HG03066 (cell line): ENCODE data around the gene NOC2L.

Experiments
- ATAC-seq: cut with Tn5 transposase; IDR thresholded peaks from one replicate; pipeline ENCODE4 v1.9.1; 2021; ENCODE audit warnings: low read depth; ENCODE audit not compliant: unreplicated experiment

NOC2L gene

DNA sequence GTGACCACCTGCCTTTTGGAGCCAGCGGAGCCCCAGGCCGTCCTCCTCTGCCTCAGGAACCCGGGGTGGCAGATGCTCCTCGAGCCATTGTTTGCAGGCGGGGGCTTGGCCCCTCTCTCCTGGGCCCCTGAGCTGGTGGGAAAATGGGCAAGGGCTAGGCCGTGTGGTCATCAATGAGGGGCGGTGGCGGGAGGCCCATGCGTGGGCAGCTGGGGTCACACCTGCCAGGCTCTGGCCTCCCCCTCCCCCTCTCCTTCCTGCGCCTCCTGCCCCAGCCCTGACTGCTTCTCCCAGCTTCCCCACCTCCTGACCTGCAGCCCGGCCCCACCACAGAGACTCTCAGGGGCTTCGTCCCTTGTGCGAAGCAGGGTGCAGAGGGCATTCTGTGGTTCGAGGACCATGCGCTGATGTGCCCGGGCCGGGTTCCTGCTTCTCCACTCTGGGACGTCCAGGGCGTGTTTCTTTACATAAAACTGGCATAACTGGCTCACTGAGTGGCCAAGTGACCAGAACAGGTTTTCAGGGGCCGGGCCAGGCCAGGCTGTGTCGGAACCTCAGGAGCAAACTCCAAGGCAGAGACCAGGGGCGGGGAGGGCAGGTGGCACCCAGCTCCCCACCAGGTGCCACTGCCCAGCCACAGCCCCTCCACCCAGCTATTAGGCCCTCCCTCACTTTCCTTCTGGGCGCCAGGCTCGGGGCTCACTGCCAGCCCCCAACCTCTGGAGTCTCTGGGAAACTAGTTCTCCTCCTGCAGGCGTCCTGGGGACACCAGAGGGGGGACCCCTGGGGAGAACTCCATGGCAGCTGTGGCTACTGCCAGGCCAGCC lies 26.1 kb downstream of the NOC2L start:
- no peak for ATAC-seq

DNA sequence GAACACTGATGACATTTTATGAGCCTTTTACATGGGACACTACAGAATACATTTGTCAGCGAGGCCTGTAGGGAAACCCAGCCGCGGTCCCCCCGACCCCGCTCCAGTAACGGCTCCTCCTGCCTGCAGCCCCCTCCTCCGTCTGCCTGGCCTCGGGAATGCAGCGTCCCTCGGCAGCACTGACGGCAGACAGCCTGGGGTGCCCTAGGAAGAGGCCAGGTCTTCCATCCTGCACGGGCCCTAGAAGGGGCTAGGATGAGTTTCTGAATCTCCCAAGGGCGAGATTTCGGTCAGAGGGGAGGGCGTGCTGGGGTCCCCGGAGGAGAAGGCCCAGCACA lies 26.9 kb downstream of the NOC2L start:
- ATAC-seq: no peak

DNA sequence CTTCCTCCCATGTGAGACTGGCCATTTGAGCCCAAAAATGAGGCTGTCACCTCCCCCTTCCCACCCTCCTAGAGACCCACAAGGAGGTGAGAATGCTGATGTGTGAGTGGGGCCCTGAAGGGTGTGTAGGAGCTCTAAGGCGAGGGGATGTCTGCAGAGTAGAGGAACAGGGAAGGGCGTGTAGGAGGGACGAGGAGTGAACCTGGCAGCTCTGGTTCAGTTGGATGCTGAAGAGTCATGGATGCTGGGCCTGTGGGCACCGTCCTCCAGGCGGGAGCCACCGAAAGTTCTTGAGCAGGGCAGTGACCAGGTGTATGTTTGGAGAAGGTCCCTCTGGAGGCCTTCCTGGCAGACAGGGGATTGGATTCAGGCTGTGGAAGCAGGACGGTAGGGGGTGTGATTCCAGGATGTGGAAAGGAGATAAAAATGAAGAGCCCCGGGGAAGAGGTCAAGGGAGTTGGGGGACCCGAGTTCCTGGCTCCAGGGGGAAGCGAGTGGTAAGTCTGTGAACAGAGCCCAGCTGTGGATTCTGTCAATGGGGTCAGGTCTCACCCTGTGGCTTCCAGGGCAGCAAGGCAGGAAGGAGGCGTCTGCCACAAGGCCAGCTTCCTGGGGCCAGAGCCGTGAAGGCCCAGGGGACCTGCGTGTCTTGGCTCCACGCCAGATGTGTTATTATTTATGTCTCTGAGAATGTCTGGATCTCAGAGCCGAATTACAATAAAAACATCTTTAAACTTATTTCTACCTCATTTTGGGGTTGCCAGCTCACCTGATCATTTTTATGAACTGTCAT lies 27.5 kb downstream of the NOC2L start:
- ATAC-seq: no peak

DNA sequence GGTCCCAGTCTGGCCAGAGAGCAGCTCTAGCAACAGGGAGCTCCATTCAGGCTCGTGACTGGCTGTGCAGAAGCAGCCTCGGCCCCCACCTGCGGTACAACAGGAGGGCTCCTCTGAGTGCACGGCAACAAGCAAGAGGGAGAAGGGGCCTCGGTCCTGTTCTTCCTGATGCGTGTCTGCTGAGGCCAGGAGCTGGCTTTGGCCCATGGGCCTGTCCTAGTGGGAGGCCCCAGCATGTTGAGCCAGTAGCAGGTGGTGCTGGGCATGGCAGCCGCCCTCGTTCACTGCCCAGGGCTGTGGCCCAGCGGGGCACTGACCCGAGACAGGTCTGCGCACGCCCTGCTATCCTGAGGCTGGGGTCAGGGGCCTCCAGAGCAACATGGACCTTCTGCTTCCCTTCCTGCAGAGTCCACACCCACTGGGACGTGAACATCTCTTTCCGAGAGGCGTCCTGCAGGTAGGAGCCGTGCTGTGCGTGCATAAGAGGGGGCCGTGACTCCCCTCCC lies 28.4 kb downstream of the NOC2L start:
- no peak for ATAC-seq

DNA sequence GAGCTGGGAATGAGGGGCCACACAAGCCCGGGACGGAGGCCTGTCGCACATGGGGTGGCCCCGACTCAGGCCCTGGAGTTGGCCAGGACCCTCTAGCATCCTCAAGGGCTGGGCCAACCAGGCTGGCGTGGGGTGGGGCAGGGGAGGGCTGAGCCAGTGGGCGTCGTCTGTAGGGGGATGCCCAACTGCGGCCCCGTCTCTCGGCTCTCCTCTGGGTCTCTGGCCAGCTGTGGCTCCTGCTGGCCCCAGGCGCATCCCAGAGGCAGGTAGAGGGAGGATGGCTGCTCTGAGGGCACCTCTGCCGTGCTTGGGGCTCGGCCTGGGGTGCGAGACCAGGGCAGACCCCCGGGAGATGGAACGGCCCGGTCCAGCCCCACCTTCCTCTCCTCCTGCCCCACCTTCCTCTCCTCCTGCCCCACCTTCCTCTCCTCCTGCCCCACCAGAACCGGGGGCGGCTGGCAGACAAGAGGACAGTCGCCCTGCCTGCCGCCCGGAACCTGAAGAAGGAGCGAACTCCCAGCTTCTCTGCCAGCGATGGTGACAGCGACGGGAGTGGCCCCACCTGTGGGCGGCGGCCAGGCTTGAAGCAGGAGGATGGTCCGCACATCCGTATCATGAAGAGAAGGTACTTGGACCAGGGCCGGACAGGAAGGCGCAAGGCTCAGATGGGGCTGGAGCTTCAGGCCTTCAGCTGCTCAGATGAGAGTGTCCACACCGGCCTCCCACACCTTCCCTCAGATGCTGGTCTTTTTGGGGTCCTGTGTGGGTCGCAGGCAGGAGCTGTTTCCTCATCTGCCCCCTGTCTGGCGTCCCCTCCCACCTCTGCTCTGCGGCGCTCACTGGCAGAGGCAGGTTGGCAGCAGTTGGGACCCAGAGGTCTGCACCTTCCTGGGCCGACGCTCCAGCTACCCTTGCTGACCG lies 29.1 kb downstream of the NOC2L start:
- ATAC-seq: no peak

DNA sequence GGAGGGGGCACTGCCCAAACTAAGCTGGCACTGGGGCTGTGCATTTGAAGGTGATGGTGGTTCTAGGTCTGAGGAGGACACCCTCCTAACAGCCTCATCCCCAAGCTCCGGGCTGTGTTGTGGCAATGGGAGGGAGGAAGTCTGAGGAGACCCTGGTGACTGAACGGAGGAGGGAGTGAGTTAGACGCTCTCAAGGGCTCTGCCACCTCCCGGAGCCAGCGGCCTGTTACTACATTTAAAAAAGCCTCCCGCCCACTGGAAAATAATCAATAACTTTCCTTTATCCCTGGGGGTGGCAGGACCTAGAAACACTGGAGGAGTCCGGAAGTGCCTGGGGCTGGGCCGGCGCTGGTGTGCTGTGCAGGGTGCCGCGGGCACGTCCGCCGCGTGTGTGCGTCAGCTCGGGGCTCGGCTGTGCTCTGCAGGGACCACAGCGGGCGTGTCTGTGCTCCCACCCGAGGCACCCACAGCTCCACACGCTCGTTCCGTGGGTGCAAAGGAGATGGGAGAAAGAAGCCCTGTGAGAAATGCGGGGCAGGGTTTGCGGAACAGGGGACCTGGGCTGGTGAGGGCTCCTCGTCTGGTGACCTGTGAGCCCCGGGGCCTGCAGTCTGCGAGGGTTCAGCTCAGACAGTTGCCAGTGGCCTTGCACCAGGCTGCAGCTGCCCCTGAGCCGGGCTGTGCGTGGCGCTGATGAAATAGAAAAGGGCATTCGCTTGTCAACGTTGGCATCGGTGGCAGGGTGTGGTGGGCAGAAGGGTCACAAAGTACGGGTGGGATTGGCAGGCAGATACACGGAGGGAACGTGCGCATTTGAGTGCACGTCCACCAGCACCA lies 30.0 kb downstream of the NOC2L start:
- ATAC-seq: no peak

DNA sequence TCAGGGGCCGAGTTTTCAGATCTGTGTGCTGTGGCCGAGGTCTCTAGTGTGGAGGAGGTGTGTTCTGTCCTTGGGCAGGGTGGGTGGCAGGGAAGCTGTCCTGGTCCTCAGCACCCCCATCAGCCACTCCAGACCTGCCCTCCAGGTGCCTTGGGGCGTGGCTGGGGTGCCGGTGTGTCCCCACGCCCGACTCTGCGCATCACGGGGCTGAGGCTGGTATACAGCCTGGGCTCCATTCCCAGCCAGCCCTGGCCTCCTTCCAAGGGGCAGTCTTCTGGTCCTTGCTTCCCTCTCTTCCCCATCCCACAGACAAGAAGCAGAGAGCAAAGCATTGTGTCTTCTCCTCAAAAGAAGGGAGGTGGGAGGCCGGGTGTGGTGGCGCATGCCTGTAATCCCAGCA lies 31.3 kb downstream of the NOC2L start:
- no peak for ATAC-seq

DNA sequence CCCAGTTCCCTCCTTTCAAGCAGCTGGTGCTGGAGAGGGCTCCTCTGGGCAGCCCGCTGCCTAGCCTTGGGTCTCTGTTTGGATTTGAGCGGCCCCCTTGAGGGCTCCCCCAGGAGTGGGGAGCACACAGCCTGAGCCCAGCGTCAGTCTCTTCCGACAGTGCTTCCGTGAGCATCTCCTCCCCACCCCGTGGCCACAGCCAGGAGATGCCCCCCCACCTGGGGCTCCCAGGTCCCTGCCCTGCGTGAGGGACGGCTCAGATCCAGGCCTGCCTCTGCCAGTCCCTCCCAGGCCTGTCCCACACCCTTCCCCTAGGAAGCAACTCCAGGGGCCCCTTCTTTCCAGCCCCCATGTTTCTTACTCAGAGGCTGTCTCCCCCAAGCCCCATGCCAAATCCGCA lies 31.8 kb downstream of the NOC2L start:
- no peak for ATAC-seq

DNA sequence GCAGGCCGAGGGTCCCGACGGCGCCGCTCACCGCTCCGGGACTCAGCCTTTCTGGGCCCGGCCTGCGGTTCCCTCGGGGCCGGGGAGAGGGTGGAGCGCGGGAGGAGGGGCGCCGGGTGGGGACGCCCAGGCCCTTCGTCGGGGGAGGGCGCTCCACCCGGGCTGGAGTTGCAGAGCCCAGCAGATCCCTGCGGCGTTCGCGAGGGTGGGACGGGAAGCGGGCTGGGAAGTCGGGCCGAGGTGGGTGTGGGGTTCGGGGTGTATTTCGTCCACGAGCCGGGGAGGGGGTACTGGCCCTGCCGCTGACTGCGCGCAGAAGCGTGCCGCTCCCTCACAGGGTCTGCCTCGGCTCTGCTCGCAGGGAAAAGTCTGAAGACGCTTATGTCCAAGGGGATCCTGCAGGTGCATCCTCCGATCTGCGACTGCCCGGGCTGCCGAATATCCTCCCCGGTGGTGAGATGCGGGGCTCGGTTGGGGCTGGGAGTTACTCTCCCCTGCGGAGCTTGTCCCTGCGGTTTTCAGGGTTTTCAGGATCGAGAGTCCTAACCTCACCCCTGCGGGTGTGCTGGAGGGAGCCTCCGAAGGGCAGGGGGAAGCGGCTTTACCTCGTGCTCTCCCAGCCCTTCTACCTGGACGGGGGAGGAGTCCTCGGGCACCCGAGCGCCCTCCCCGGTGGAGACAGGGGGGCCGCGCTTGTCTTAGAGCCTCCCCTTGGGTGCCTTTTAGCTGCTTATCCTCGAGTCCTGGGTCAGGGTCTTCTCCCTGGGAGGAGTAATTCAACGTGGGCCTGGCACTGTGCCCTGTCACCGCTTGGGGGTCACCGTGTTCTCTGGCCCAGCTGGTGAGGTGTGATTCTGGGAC lies 33.3 kb downstream of the NOC2L start:
- ATAC-seq: no peak

DNA sequence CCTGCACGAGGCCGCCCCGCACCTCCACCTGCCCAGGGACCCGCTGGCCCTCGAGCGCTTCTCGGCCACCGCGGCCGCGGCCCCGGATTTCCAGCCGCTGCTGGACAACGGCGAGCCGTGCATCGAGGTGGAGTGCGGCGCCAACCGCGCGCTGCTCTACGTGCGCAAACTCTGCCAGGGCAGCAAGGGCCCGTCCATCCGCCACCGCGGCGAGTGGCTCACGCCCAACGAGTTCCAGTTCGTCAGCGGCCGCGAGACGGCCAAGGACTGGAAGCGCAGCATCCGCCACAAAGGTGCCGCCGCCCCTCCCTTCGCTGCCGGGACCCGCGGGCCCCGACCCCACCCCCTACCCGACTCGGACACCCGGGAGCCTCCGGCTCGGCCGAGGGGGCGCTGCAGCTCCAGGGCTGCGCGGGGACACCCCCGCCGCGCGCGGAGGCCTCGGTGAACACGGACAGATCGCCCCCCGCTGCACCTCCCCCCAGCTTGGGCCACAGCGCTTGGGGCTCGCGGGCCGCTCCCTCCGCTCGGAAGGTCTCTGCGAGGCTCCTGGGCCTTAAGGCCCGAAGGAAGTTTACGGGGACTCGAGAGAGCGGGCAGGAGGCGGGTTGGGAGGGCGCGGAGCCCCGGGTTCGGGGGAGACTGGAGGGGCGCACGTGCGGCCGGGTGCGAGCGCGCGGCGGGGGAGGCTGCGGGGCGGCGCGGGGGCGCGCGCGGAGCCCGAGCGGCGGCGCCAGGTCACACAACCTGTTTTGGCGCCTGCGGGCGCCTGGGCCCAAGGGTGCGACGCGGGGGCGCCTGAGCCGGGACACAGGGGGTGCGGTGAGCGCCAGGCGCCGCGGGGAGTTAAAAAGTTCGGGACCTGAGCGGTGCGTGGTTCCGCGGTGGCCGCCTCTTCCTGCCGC lies 34.1 kb downstream of the NOC2L start:
- no peak for ATAC-seq

DNA sequence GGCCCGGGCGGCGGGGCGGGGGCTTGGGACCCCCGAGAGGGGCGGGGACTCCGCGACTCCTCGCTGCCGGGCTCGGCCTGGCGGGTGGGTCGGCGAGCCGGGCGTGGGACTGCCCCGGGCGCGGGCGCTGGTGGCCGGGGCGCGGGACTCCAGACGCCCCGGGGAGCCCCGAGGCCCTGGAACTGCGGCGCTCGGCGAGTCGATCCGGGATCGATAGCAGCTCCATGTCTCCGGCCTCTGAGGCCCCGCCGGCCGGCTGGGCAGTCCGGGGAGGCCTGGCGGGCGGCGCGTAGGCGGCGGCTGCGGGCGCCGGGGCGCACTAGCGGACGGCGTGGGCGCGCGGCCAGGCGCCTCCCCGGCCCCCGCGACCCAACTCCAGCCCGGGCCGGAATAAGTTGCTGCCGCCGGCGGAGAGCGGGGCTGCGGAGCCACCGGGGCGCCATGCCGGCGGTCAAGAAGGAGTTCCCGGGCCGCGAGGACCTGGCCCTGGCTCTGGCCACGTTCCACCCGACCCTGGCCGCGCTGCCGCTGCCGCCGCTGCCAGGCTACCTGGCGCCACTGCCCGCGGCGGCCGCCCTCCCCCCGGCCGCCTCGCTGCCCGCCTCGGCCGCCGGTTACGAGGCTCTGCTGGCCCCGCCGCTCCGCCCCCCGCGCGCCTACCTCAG lies 34.9 kb downstream of the NOC2L start:
- no peak for ATAC-seq

DNA sequence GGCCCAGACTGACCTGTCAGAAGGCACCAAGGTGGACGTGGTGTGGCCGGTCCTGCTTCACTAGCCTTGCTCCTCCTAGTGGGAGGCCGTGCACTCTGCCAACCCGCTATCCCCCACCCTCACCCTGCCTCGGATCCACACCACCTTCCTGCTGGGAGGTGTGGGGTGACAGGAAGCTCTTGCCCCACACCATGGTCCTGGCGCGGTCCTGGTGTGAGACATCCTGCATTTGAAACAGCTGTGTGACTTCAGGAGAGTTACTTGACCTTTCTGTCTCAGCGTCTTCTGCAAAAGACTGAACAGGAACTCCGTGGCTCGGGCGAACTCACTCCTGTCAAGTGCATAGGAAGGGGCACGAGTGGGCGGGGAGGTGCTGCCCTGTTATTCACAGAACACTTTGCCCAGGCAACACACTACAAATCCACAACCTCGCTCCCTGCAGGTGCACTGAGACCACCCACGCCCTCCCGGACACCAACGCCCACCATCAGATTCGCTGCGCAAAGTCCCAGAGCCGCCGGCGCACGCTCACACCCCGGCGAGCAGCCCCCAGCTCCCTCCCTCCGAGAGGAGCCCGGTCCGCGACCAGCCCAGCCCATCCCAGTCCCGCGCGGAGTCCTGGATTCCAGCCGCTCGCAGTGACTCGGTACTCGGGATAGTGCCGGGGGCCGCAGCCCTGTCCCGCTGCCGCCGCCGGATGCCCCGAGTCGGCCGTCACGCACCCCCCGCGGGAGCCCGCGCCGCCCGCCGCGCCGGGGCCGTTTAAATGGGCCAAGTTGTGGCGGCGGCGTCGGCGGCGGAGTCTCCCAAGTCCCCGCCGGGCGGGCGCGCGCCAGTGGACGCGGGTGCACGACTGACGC lies 35.7 kb downstream of the NOC2L start, which contains the start of gene SAMD11:
Gene SAMD11, plus strand, starts transcription at position 793 of the 860 bp plus-strand sequence. CDS start 509 bp downstream, outside the sequence.
- ATAC-seq: no peak

DNA sequence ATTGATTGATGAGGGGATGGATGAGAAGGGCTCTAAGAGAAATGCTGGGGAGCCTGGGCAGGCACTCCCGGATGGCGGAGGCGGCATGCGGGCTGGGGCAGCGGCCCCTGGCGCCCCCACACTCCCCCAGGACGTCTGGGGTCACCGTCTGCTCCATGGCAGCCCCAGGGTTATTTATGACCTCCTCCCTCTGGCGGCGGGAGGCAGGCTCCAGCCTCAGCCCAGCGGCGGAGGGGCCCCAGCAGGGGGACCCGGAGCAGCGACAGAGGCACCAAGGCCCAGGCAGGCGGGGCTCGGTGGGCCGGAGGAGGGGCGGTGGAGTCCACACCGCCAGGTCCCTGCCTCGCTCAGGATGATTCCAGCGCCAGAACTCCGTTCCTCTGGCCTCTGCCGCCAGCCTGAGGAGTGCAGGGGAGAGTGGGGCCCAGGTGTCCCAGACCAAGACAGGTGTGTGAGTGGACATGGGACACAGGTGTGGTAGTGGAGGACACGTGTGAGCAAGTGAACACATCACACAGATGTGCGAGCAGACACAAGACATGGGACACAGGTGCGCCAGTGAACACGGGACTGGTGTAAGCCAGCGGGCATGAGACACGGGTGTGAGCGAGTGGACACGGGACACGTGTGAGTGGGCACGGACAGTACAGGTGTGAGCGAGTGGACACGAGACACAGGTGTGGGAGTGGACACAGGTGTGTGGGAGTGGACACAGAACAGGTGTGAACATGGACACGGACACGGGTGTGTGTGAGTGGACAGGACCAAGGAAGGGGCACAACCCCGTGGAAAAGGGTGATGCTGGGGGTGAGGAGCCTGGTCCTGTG lies 37.8 kb downstream of the NOC2L start:
- ATAC-seq: no peak

DNA sequence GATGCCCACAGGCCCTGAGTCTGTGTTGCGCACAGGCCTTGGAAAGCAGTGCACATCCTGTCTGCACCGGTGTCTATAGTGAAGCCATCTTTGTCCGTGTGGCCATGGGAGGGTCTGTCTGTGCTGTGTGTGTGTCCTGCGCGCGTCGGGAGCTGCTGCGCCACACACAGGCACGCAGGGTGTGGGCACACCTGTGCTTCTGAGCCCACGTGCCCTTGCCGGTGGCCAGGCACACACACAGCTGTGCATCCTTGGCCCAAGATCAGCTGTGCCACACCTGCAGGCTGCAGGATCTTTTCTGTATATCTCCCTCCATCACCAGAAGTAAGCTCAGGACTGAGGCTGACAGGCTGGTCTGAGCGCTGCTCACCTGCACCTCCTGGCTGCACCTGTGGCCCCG lies 38.5 kb downstream of the NOC2L start:
- no peak for ATAC-seq

DNA sequence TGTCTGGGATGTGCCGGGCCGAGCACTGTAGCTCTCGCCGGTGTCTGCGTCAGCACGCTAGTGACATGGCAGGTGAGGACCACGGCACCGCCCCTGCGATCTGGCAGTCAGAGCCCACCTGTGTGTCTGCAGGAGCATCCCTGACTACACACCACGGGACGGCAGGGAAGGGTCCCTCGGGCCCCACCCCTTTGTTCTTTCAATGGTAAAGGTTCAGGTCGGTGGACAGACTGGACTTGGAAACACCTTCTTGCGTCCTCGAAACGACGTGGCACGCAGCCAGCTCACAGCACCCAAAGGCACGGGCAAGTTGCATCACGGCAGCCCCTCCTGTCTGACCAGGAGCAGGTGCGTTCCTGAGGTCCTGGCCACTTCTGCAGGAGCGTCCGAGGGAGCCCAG lies 39.0 kb downstream of the NOC2L start:
- ATAC-seq: no peak
